GM21786 (cell line): Measurements from ENCODE around the gene PERCC1.
A peak's percentile ranks its signal among the peaks of the same experiment; 100 is the strongest.

Experiments
- ATAC-seq: cut with Tn5 transposase; IDR thresholded peaks from one replicate; pipeline ENCODE4 v1.9.1; 2021; ENCODE audit not compliant: unreplicated experiment

The PERCC1 gene

GRCh38 chr16:1408171-1408837 lies 22.6 kb upstream of the PERCC1 start:
- peak; percentile 83 for ATAC-seq

- ATAC-seq: no peak
These were observed 18.0 kb upstream of the PERCC1 start for GRCh38 chr16:1412847-1413246.

- peak; percentile 37 for ATAC-seq
These were observed 17.0 kb upstream of the PERCC1 start for GRCh38 chr16:1413684-1414531.

GRCh38 chr16:1414532-1415260 lies 16.2 kb upstream of the PERCC1 start, which contains the start of gene UNKL:
UNKL (minus strand) TSS chr16:1414704; CDS start chr16:1414691, 13 bp downstream.
- ATAC-seq: peak; percentile 43

- ATAC-seq: no peak
These were observed 14.3 kb upstream of the PERCC1 start for GRCh38 chr16:1416521-1416941.

- no peak for ATAC-seq
These were observed 10.8 kb upstream of the PERCC1 start for GRCh38 chr16:1420111-1420539.

- ATAC-seq: no peak
These were observed 8.8 kb upstream of the PERCC1 start for GRCh38 chr16:1422076-1422475.

- no peak for ATAC-seq
These were observed 6.8 kb upstream of the PERCC1 start for GRCh38 chr16:1424028-1424427.

- ATAC-seq: no peak
These were observed 5.1 kb upstream of the PERCC1 start for GRCh38 chr16:1425616-1426370.

- no peak for ATAC-seq
These were observed 4.0 kb upstream of the PERCC1 start for GRCh38 chr16:1426734-1427471.

GRCh38 chr16:1427473-1428461 lies 3.1 kb upstream of the PERCC1 start:
- ATAC-seq: no peak

GRCh38 chr16:1428511-1428910 lies 2.4 kb upstream of the PERCC1 start:
- ATAC-seq: no peak

GRCh38 chr16:1429012-1429411 lies 1.9 kb upstream of the PERCC1 start:
- no peak for ATAC-seq

GRCh38 chr16:1429631-1430030 lies 1.2 kb upstream of the PERCC1 start:
- ATAC-seq: no peak

- no peak for ATAC-seq
These were observed 592 bp upstream of the PERCC1 start for GRCh38 chr16:1430214-1430758.

GRCh38 chr16:1431497-1432270 lies 806 bp downstream of the PERCC1 start:
- ATAC-seq: no peak

- ATAC-seq: no peak
These were observed 1.7 kb downstream of the PERCC1 start for GRCh38 chr16:1432388-1433262.
